AG09319 (cell line): ENCODE data around the gene UFSP2.

Experiments used
- DNase-seq: peaks from one replicate; pipeline ENCODE4 v3.0.0-alpha.2; 2010; ENCODE audit warnings: low read depth; ENCODE audit errors: extremely low read depth
- TF ChIP-seq, protein P1 (sequence below): IDR thresholded peaks from 2 replicates; pipeline ENCODE4 v1.5.1; 2011; ENCODE audit warnings: low read depth, mild to moderate bottlenecking, inconsistent platforms, low read length, moderate library complexity

The UFSP2 gene

DNA sequence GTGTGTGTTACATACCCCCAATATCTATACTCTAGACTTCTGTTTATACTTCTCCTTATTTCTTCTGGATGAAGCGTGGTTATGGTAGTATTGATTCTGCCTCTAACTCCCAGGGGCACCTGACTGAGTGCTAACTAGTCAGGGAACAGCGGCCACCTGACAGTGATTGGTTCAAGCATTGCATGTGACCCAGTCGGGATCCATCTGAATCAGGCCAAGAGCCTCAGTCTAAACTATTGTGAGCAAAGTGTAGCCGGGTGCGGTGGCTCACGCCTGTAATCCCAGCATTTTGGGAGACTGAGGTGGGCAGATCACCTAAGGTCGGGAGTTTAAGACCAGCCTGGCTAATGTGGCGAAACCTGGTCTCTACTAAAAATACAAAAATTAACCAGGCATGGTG is 35.8 kb upstream of the UFSP2 start:
- no peak for DNase-seq
- TF ChIP-seq, protein P1, sequence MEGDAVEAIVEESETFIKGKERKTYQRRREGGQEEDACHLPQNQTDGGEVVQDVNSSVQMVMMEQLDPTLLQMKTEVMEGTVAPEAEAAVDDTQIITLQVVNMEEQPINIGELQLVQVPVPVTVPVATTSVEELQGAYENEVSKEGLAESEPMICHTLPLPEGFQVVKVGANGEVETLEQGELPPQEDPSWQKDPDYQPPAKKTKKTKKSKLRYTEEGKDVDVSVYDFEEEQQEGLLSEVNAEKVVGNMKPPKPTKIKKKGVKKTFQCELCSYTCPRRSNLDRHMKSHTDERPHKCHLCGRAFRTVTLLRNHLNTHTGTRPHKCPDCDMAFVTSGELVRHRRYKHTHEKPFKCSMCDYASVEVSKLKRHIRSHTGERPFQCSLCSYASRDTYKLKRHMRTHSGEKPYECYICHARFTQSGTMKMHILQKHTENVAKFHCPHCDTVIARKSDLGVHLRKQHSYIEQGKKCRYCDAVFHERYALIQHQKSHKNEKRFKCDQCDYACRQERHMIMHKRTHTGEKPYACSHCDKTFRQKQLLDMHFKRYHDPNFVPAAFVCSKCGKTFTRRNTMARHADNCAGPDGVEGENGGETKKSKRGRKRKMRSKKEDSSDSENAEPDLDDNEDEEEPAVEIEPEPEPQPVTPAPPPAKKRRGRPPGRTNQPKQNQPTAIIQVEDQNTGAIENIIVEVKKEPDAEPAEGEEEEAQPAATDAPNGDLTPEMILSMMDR = no peak

DNA sequence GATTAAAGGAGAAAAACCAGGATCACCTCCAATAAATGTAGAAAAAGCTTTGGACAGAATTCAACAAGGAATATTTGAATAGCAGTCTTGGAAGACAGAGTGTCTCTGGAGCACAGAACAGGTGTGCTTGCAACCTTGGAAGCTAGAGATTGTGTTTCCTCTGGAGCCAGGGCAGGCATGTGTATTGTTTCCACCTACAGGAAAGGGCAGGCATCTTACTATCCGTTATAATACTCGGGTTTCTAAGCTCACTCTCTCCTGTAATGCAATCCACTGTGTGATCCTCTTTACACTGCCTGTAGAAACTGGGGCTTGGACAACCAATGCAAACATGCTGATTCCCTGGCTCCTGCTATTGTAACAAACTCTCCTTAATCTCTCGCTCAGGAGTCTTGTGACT is 31.4 kb upstream of the UFSP2 start:
- DNase-seq = no peak

DNA sequence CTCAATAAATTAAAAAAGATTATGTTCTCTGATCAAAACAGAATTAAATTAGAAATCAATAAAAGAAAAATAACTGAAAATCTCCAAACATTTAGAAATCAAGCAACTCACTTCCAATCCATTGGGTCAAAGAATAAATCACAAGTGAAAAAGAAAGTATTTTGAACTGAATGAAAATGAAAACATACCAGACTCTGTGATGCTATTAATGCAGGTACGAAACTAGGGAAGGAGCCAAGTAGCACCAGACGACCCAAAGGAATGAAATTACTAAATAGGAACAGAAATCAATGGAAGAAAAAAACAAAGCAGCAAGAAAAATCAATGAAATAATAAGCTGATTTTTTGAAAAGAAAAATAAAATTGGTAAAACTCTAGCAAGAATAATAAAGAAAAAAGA is 30.4 kb upstream of the UFSP2 start:
- DNase-seq = no peak
- TF ChIP-seq, protein P1 = no peak

More for the DNA sequence above, 31.4 kb upstream of the UFSP2 start:
- TF ChIP-seq, protein P1 = no peak

DNA sequence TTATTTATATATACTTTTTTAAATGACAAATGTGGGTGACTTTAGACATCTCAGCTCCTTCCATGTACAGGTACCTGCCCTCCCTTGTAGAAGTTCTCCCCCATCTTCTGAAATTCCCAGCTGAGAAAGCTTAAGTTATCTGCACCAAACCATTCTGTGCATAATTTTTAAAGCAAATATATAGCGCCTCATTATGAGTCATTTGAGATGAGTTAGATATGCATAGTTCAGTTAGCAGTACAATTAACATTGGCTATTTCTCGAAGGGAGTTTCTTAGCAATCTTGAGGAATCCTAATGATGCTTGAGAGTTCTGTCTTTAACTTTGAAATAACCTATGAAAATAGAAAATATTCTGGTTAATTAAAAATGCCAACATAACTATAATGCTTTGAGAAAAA is 19.4 kb upstream of the UFSP2 start:
- TF ChIP-seq, protein P1 = no peak
- no peak for DNase-seq

DNA sequence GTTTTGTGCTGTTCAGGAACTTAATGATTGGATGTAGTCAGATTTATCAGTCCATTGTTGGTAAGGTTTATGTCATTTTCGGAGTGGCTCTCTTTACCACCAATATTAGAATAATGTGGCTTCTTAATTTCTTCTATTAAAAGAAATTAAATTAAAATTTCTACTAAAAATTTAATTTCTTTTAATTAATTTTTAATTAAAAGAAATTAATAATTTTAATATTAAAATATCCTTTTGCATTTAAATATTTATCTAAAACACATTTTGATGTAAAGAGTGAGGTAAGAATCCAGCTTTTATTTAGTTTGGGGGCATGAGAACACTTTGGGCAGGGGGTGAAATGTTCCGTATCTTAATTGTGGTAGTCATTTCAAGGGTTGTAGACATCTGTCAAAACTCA is 15.7 kb upstream of the UFSP2 start:
- DNase-seq = no peak
- TF ChIP-seq, protein P1 = no peak

DNA sequence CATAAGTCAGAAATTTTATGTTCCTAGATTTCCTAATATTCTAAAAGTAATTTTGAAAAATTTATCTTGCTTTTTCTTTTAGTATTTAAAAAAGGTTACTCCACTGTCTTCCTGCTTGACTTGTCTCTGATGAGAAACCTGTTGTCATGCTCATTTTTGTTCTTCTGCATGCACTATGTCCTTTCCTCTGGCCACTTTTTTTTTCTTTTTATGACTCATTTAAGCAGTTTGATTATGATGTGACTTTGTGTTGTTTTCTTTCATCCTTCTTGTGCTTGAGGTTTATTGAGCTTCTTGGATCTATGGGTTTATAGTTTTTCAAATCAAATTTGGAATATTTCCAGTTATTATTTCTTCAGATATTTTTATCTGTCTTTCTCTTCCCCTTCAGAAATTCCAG is 12.0 kb upstream of the UFSP2 start:
- TF ChIP-seq, protein P1 = no peak
- no peak for DNase-seq

DNA sequence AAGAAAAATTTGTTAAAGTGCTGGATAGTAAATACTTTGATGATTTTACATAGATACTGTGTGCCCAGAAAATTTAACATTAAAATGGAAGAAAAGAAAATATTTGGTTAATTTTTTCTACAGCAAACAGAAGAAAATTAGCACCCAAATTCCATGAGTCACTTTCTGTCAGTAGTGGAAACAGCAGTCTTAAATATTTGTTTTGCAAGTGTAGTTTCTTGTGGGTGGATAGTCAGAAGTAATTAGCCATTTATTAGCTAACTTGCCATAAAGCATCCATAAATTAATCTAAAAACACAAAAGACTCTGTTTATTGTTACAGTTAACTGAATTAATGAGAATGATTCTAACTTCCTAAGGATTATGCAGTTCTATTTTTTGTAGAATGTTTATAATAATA is 9.7 kb upstream of the UFSP2 start:
- TF ChIP-seq, protein P1 = no peak
- DNase-seq = no peak
